ENCODE data around the gene CCNI2. TPM values are rescaled to one million over a fixed set of nuclear protein-coding genes. Genes with fewer than 3 reads are reported as not detected.

Gene CCNI2
- total and polyA plus RNA-seq, 9 of the 15 experiments (the other 6 are each of a cell fraction or from before 2014, with no cell fraction given), result 0.05 to 1.7 (median 0.81) TPM; not detected in 5

DNA sequence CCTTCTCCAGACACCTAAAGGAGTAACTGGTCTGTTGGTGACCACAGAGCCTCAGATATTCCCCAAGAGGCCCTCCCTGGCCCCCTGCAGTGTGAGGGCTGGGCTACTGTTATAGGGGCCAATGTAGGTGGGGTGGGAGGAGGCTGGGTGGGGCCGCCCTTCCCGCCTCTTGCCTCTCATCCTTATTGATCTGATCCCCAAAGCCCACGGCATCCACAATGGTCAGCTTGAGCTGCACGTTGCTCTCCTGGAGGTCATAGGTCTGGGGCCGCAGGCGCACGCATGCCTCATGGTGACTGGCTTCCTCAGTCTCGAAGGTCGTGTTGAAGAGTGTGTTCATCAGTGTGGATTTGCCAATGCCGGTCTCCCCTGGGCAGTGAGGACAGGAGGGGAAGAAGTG is 16.8 kb downstream of the CCNI2 start:
- Histone ChIP-seq H3K27ac (ENCODE audit: extremely low read depth, low read depth, low read length) (no peak overlapping the region), H3K9me1 (ENCODE audit: control insufficient read depth, insufficient read depth, low read length) (no peaks in the 10 kb centered on the region), H3K4me3 (no peak overlapping the region), H3K36me3 (ENCODE audit: control insufficient read depth, insufficient read depth, low read length) (peaks cover 96% of the 10 kb centered on the region; the same call in 2 of the 3 replicates), H2AFZ (ENCODE audit: low read depth, low read length) (no peak overlapping the region), H3K9ac (ENCODE audit: insufficient read depth in 1 of 2, low read depth in 2 of 2, low read length in 2 of 2) (peak overlapping the region in 1 of 2 experiments; percentile 57; a peak in 1 of 4 replicates), H3K4me1 (replicated peaks in 1 of 2; ENCODE audit: control insufficient read depth in 2 of 2, insufficient read depth in 2 of 2, low read length in 2 of 2) (peaks cover 5 to 16% of the 10 kb centered on the region in 2 experiments; a peak in 3 of 5 replicates), H3K9me3 (replicated peaks; ENCODE audit: control insufficient read depth, insufficient read depth, low read depth, low read length) (no peaks in the 10 kb centered on the region), H3K4me2 (ENCODE audit: insufficient read depth, low read length) (no peak overlapping the region), H4K20me1 (replicated peaks; ENCODE audit: control insufficient read depth, insufficient read depth, low read length) (peaks cover 10% of the 10 kb centered on the region; the same call in 1 of the 2 replicates), H3K79me2 (ENCODE audit: control insufficient read depth, insufficient read depth, low read length) (peaks cover 27% of the 10 kb centered on the region), H3K27me3 (ENCODE audit: control insufficient read depth in 2 of 2, insufficient read depth in 2 of 2, low read length in 2 of 2) (no peaks in the 10 kb centered on the region)
- intact Hi-C loops (cut with micrococcal nuclease) (no loop called here), in situ Hi-C loops (cut with MboI) (no loop called here)
- WGBS (ENCODE audit: insufficient coverage, low coverage, missing lambda C conversion rate), result 83% methylated on average over 6 of the region's 10 CpGs
- ChIA-PET POLR2A (interaction anchor here (1.1 to 2.3 kb wide), 5 partner anchors 8 to 27 kb away, joined by 4 to 8 read pairs (median 5); partner anchors contain the start of gene KIF3A), CTCF (ENCODE audit: low intra/inter-chr PET ratio) (no interaction called here)
- FAIRE-seq (no peak), ATAC-seq (no peak), DNase-seq (ENCODE audit: extremely low read depth in 1 of 4, low spot score in 3 of 4) (no peak)
- TF ChIP-seq, protein P1, sequence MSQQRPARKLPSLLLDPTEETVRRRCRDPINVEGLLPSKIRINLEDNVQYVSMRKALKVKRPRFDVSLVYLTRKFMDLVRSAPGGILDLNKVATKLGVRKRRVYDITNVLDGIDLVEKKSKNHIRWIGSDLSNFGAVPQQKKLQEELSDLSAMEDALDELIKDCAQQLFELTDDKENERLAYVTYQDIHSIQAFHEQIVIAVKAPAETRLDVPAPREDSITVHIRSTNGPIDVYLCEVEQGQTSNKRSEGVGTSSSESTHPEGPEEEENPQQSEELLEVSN (IDR thresholded peaks at IDR 0.05; ENCODE audit: borderline replicate concordance in 1 of 2, extremely low read depth in 1 of 2, insufficient read depth in 1 of 2, insufficient read length in 1 of 2, low read depth in 1 of 2, low read length in 1 of 2, poor library complexity in 1 of 2, severe bottlenecking in 1 of 2), result no peak
- no peak for TF ChIP-seq ZNF282 (CRISPR knock-in tag; IDR thresholded peaks at IDR 0.05)
- TF ChIP-seq, protein P2, sequence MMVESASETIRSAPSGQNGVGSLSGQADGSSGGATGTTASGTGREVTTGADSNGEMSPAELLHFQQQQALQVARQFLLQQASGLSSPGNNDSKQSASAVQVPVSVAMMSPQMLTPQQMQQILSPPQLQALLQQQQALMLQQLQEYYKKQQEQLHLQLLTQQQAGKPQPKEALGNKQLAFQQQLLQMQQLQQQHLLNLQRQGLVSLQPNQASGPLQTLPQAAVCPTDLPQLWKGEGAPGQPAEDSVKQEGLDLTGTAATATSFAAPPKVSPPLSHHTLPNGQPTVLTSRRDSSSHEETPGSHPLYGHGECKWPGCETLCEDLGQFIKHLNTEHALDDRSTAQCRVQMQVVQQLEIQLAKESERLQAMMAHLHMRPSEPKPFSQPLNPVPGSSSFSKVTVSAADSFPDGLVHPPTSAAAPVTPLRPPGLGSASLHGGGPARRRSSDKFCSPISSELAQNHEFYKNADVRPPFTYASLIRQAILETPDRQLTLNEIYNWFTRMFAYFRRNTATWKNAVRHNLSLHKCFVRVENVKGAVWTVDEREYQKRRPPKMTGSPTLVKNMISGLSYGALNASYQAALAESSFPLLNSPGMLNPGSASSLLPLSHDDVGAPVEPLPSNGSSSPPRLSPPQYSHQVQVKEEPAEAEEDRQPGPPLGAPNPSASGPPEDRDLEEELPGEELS (CRISPR knock-in tag; IDR thresholded peaks at IDR 0.05; ENCODE audit: borderline replicate concordance), result no peak
- no peak for TF ChIP-seq ZNF507 (tag; conservative IDR thresholded peaks at IDR 0.05)
- TF ChIP-seq, protein P3, sequence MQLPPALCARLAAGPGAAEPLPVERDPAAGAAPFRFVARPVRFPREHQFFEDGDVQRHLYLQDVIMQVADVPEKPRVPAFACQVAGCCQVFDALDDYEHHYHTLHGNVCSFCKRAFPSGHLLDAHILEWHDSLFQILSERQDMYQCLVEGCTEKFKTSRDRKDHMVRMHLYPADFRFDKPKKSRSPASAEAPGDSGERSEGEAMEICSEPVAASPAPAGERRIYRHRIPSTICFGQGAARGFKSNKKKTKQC (CRISPR knock-in tag; IDR thresholded peaks at IDR 0.05), result no peak
- no peak for TF ChIP-seq ZNF263 (CRISPR knock-in tag; IDR thresholded peaks at IDR 0.05; ENCODE audit: borderline replicate concordance)
- TF ChIP-seq ADNP (tag; IDR thresholded peaks at IDR 0.05), result no peak
- TF ChIP-seq EZH2 (IDR thresholded peaks at IDR 0.05; ENCODE audit: borderline replicate concordance, low read depth, low read length), result no peak
- no peak for TF ChIP-seq KDM5B (IDR thresholded peaks at IDR 0.05; ENCODE audit: insufficient replicate concordance, low read depth, low read length)
- BruUV-seq (replicated peaks), result no TSS peak

Measured in K562 (cell line).